ENCODE data around the gene MORN1.

The MORN1 gene

DNA sequence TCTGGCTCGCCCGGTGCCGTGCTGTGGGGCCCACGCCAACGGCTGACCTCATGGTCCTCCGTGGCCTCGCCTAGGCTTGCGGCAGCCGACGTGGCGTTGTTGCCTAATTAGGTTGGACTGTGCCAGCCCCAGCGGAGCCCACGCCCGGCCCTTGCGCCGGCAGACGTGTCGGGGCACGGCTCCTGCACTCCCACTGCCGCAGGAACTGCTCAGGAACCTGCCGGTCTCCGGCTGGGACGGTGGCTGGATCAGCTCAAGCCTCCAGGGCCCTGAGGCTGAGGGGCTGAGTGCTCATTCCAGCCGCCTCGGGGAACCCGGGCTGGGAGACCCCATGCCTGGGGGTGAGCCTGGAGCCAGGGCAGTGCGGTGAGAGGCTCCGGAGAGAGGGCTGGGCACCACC lies 37.1 kb upstream of the MORN1 start:
- H3K4me3 ChIP-seq (ENCODE audit: low read depth in 1 of 2, low read length in 1 of 2), result no peak overlapping the region
- H3K4me1 ChIP-seq (ENCODE audit: control insufficient read depth in 1 of 2, insufficient read depth in 1 of 2, low read depth in 1 of 2, low read length in 1 of 2), result no peaks in the 10 kb centered on the region
- no peaks in the 10 kb centered on the region for H3K36me3 ChIP-seq
- H3K27ac ChIP-seq, result no peak overlapping the region
- no peaks in the 10 kb centered on the region for H3K9me3 ChIP-seq
- H3K27me3 ChIP-seq, result peaks cover 14% of the 10 kb centered on the region
- TF ChIP-seq, protein P1, sequence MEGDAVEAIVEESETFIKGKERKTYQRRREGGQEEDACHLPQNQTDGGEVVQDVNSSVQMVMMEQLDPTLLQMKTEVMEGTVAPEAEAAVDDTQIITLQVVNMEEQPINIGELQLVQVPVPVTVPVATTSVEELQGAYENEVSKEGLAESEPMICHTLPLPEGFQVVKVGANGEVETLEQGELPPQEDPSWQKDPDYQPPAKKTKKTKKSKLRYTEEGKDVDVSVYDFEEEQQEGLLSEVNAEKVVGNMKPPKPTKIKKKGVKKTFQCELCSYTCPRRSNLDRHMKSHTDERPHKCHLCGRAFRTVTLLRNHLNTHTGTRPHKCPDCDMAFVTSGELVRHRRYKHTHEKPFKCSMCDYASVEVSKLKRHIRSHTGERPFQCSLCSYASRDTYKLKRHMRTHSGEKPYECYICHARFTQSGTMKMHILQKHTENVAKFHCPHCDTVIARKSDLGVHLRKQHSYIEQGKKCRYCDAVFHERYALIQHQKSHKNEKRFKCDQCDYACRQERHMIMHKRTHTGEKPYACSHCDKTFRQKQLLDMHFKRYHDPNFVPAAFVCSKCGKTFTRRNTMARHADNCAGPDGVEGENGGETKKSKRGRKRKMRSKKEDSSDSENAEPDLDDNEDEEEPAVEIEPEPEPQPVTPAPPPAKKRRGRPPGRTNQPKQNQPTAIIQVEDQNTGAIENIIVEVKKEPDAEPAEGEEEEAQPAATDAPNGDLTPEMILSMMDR (IDR thresholded peaks at IDR 0.05), result no peak

DNA sequence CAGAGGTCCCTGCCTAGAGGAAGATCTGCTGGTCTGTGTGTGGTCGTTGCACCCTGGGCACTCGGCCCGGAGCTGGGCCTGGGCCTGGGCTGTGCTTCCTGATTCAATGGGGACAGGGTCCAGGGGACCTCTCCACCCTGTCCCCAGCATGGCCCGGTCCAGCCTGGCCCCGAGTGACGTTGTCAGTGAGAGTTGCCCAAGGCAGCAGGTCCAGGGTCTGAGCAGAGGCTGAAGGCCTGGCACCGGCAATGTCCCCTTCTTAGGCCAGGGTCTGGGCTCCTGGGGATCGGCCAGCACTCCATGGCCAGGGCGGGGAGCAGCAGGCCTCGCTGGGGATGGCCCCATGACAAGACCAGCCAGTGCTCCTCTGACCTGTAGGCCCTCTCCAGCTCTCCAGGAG lies 36.6 kb upstream of the MORN1 start:
- Histone ChIP-seq H3K27ac (no peak overlapping the region), H3K27me3 (peaks cover 13% of the 10 kb centered on the region)
- TF ChIP-seq, protein P1 (IDR thresholded peaks at IDR 0.05), result no peak

DNA sequence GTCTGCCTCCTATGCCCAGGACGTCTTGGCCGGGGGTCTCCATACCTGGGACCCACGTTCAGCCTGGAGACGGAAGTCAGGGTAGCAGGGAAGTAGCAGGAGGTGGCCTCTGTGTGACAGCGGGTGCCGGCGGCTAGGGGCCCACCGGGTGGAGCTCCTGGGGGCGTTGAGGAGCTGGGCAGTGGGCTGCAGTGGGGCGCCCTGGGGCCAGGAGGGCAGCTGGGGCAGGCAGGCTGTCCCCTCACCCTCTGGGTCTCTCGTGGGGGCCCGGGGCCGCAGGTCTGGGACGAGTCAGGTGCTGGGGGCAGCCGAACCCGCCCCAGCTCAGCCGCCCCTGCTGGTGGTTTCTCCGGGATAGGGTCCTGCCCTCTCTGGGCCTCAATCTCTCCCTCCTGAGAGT lies 35.7 kb upstream of the MORN1 start:
- TF ChIP-seq, protein P1 (IDR thresholded peaks at IDR 0.05), result no peak
- Histone ChIP-seq H3K36me3 (no peaks in the 10 kb centered on the region), H3K4me3 (ENCODE audit: low read depth in 1 of 2, low read length in 1 of 2) (no peak overlapping the region), H3K9me3 (no peaks in the 10 kb centered on the region), H3K27ac (no peak overlapping the region), H3K27me3 (peaks cover 8% of the 10 kb centered on the region), H3K4me1 (ENCODE audit: control insufficient read depth in 1 of 2, insufficient read depth in 1 of 2, low read depth in 1 of 2, low read length in 1 of 2) (no peaks in the 10 kb centered on the region)

More for the DNA sequence above, 36.6 kb upstream of the MORN1 start:
- H3K4me1 ChIP-seq (ENCODE audit: control insufficient read depth in 1 of 2, insufficient read depth in 1 of 2, low read depth in 1 of 2, low read length in 1 of 2), result no peaks in the 10 kb centered on the region
- no peaks in the 10 kb centered on the region for H3K36me3 ChIP-seq
- H3K9me3 ChIP-seq, result no peaks in the 10 kb centered on the region
- no peak overlapping the region for H3K4me3 ChIP-seq (ENCODE audit: low read depth in 1 of 2, low read length in 1 of 2)

GRCh38 chr1:2426540-2426939 lies 35.2 kb upstream of the MORN1 start:
- no peaks in the 10 kb centered on the region for H3K4me1 ChIP-seq (ENCODE audit: control insufficient read depth in 1 of 2, insufficient read depth in 1 of 2, low read depth in 1 of 2, low read length in 1 of 2)
- H3K36me3 ChIP-seq, result no peaks in the 10 kb centered on the region
- peaks cover 8% of the 10 kb centered on the region for H3K27me3 ChIP-seq

GRCh38 chr1:2425892-2426291 lies 34.5 kb upstream of the MORN1 start:
- Histone ChIP-seq H3K4me3 (ENCODE audit: low read depth in 1 of 2, low read length in 1 of 2) (no peak overlapping the region), H3K27ac (no peak overlapping the region), H3K4me1 (ENCODE audit: control insufficient read depth in 1 of 2, insufficient read depth in 1 of 2, low read depth in 1 of 2, low read length in 1 of 2) (no peaks in the 10 kb centered on the region), H3K27me3 (peaks cover 8% of the 10 kb centered on the region), H3K36me3 (no peaks in the 10 kb centered on the region), H3K9me3 (no peaks in the 10 kb centered on the region)
- TF ChIP-seq, protein P1 (IDR thresholded peaks at IDR 0.05), result no peak

More at GRCh38 chr1:2426540-2426939, 35.2 kb upstream of the MORN1 start:
- Histone ChIP-seq H3K4me3 (ENCODE audit: low read depth in 1 of 2, low read length in 1 of 2) (no peak overlapping the region), H3K27ac (no peak overlapping the region), H3K9me3 (no peaks in the 10 kb centered on the region)
- TF ChIP-seq, protein P1 (IDR thresholded peaks at IDR 0.05), result no peak

DNA sequence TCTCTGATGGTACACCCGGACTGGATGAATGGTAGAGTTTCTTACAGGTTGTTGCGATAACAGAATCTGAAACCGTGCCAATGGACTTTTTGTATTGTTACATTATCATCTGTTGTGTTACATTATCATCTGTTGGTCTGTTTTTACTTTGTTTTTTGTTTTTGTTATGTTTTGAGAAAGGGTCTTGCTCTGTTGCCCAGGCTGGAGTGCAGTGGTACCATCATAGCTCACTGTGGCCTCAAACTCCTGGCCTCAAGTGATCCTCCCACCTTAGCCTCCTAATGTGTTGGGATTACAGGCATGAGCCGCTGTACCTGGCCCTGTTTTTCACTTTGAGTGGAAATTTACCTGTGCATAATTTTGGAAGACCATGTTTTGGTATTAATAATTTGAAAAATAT lies 31.2 kb upstream of the MORN1 start:
- no peak overlapping the region for H3K27ac ChIP-seq
- H3K4me1 ChIP-seq (ENCODE audit: control insufficient read depth in 1 of 2, insufficient read depth in 1 of 2, low read depth in 1 of 2, low read length in 1 of 2), result no peaks in the 10 kb centered on the region
- TF ChIP-seq, protein P1 (IDR thresholded peaks at IDR 0.05), result no peak
- peaks cover 25% of the 10 kb centered on the region for H3K27me3 ChIP-seq
- H3K4me3 ChIP-seq (ENCODE audit: low read depth in 1 of 2, low read length in 1 of 2), result no peak overlapping the region
- no peaks in the 10 kb centered on the region for H3K36me3 ChIP-seq
- H3K9me3 ChIP-seq, result no peaks in the 10 kb centered on the region
